ENCODE measurements around the gene SUN1. TPM values are rescaled to one million over a fixed set of nuclear protein-coding genes. Genes with fewer than 3 reads are reported as not detected.

The SUN1 gene
- total RNA-seq, 4 donors from 2014 or later, result 113 to 259 (median 192) TPM

GRCh38 chr7:884191-885003 is 52.1 kb downstream of the SUN1 start:
- H3K27me3 ChIP-seq, result no peaks in the 10 kb centered on the region
- TF ChIP-seq POLR2A (IDR thresholded peaks at IDR 0.05), result no peak
- TF ChIP-seq CTCF (IDR thresholded peaks at IDR 0.05), result no peak
- no peaks in the 10 kb centered on the region for H3K9me3 ChIP-seq
- DNase-seq, result no peak
- H3K4me3 ChIP-seq, result no peak overlapping the region
- H3K36me3 ChIP-seq, result peaks cover 0 to 38% (median 0%) of the 10 kb centered on the region in 3 donors
- H3K27ac ChIP-seq, result no peak overlapping the region
- peaks cover 0 to 6% (median 0%) of the 10 kb centered on the region in 4 donors for H3K4me1 ChIP-seq

GRCh38 chr7:885261-885892 is 53.1 kb downstream of the SUN1 start:
- H3K36me3 ChIP-seq, result peaks cover 0 to 37% (median 0%) of the 10 kb centered on the region in 3 donors

GRCh38 chr7:885893-886625 is 53.8 kb downstream of the SUN1 start:
- H3K9me3 ChIP-seq, result no peaks in the 10 kb centered on the region
- DNase-seq, result no peak
- no peaks in the 10 kb centered on the region for H3K27me3 ChIP-seq
- H3K4me3 ChIP-seq, result no peak overlapping the region
- H3K27ac ChIP-seq, result no peak overlapping the region
- peaks cover 0 to 44% (median 0%) of the 10 kb centered on the region in 3 donors for H3K36me3 ChIP-seq
- TF ChIP-seq POLR2A (IDR thresholded peaks at IDR 0.05) (no peak), CTCF (IDR thresholded peaks at IDR 0.05) (no peak)
- H3K4me1 ChIP-seq, result peaks cover 0 to 3% (median 0%) of the 10 kb centered on the region in 4 donors

More at GRCh38 chr7:885261-885892, 53.1 kb downstream of the SUN1 start:
- DNase-seq, result no peak
- TF ChIP-seq CTCF (IDR thresholded peaks at IDR 0.05) (no peak), POLR2A (IDR thresholded peaks at IDR 0.05) (no peak)
- no peak overlapping the region for H3K4me3 ChIP-seq
- H3K9me3 ChIP-seq, result no peaks in the 10 kb centered on the region
- no peaks in the 10 kb centered on the region for H3K27me3 ChIP-seq
- H3K27ac ChIP-seq, result no peak overlapping the region
- H3K4me1 ChIP-seq, result peaks cover 0 to 4% (median 0%) of the 10 kb centered on the region in 4 donors

- Histone ChIP-seq H3K27ac (no peak overlapping the region), H3K4me3 (no peak overlapping the region), H3K27me3 (no peaks in the 10 kb centered on the region), H3K4me1 (no peaks in the 10 kb centered on the region), H3K36me3 (peaks cover 0 to 52% (median 0%) of the 10 kb centered on the region in 3 donors), H3K9me3 (no peaks in the 10 kb centered on the region)
- no peak for DNase-seq
- TF ChIP-seq POLR2A (IDR thresholded peaks at IDR 0.05) (no peak), CTCF (IDR thresholded peaks at IDR 0.05) (no peak)
Observed at GRCh38 chr7:886626-887487, 54.6 kb downstream of the SUN1 start.

GRCh38 chr7:887488-887820 is 55.2 kb downstream of the SUN1 start:
- TF ChIP-seq POLR2A (IDR thresholded peaks at IDR 0.05) (no peak), CTCF (IDR thresholded peaks at IDR 0.05) (no peak)
- no peak overlapping the region for H3K4me3 ChIP-seq

More at GRCh38 chr7:887488-887820, 55.2 kb downstream of the SUN1 start:
- H3K9me3 ChIP-seq, result no peaks in the 10 kb centered on the region
- no peak overlapping the region for H3K27ac ChIP-seq
- no peaks in the 10 kb centered on the region for H3K27me3 ChIP-seq
- no peaks in the 10 kb centered on the region for H3K4me1 ChIP-seq
- peaks cover 0 to 58% (median 0%) of the 10 kb centered on the region in 3 donors for H3K36me3 ChIP-seq
- DNase-seq, result no peak
